Esophagus squamous epithelium (tissue), 4 donors: ENCODE data around the gene PTPRN2.

Experiments used
- POLR2A ChIP-seq, 4 donors: fragments of 450-650 bp; IDR thresholded peaks; one replicate each; pipeline ENCODE4 v1.6.1; 2017; ENCODE audit warnings: antibody characterized with exemption in 4 of 4, mild to moderate bottlenecking in 4 of 4, moderate library complexity in 3 of 4
- TF ChIP-seq, protein P1 (sequence below), 6 experiments: fragments of 450-650 bp in 4 of 6; fragments of 200-600 bp in 2 of 6; sonication (generic) in 2 of 6; IDR thresholded peaks; one replicate each; pipeline ENCODE4 v1.5.1; 2016 to 2019; ENCODE audit warnings: antibody characterized with exemption in 6 of 6, mild to moderate bottlenecking in 4 of 6, moderate library complexity in 4 of 6

DNA sequence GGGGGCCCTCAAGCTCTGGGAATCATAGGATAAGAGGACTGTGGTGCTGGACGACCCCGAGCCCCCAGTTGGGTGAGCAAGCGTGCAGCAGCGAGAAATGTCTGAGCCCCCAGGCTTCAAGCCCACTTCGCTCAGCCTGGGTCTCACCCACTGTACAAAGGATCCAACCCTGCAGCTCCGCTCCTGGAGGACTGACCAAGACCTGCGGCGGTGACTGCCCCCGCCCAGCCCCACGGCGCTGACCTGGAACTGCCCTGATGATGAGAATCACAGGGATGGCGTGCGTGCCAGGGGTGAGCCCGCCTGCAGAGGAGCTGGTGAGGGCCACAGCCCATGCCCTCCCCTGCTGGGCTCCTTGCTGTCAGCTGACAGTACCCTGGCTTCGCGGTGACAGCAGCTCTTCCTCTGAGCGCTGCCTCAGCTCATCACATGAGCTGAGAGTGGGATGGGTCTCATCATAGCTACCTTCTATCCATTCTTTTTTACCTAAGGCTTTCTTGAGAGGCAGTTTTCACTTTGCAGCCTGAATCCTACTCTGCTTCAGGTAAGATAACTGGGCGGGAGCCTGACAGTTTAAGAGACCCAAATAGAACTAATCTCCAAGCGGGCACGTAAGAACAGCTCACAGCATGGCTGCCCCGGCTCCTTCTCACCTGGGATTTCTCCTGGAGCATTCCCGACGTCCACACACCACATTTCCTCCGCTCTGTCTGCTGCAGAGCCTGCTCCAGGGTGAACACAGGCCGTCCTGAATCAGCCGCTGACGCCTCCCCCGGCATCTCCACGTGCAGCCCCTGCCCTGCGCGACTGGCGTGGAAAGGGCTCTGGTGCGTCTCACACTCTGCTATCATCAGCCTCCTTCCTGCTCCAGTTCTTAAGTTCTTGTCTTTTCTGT, 329.9 kb downstream of the PTPRN2 start:
- TF ChIP-seq POLR2A (IDR thresholded peaks at IDR 0.05), result no peak
- TF ChIP-seq, protein P1, sequence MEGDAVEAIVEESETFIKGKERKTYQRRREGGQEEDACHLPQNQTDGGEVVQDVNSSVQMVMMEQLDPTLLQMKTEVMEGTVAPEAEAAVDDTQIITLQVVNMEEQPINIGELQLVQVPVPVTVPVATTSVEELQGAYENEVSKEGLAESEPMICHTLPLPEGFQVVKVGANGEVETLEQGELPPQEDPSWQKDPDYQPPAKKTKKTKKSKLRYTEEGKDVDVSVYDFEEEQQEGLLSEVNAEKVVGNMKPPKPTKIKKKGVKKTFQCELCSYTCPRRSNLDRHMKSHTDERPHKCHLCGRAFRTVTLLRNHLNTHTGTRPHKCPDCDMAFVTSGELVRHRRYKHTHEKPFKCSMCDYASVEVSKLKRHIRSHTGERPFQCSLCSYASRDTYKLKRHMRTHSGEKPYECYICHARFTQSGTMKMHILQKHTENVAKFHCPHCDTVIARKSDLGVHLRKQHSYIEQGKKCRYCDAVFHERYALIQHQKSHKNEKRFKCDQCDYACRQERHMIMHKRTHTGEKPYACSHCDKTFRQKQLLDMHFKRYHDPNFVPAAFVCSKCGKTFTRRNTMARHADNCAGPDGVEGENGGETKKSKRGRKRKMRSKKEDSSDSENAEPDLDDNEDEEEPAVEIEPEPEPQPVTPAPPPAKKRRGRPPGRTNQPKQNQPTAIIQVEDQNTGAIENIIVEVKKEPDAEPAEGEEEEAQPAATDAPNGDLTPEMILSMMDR (IDR thresholded peaks at IDR 0.05), result no peak
